ENCODE measurements around the gene SEC14L3. TPM values are rescaled to one million over a fixed set of nuclear protein-coding genes. Genes with fewer than 3 reads are reported as not detected.
"Not testable (repeated sequence)": the region's sequence is repeated elsewhere in the genome, so short reads cannot be mapped to it uniquely, and the experiment has no call there.

Gene SEC14L3
- total and polyA plus RNA-seq, 4 donors: 0.14 TPM; not detected in 3

GRCh38 chr22:30452861-30453260 is 19.0 kb downstream of the SEC14L3 start:
- DNase-seq (ENCODE audit: low read depth in 4 of 6, low spot score in 6 of 6): no peak
- H3K9me3 ChIP-seq (ENCODE audit: control insufficient read depth, insufficient read depth, low read length): no peaks in the 10 kb centered on the region
- H3K4me3 ChIP-seq (ENCODE audit: low read depth, low read length): no peak overlapping the region
- H3K27ac ChIP-seq (ENCODE audit: low read depth, low read length): no peak overlapping the region
- H3K4me1 ChIP-seq (ENCODE audit: control insufficient read depth, insufficient read depth, low read length): no peaks in the 10 kb centered on the region
- no peaks in the 10 kb centered on the region for H3K36me3 ChIP-seq (ENCODE audit: control insufficient read depth, insufficient read depth, low read length)
- WGBS (ENCODE audit: insufficient coverage): 94% methylated on average over 3 of the region's 6 CpGs
- H3K27me3 ChIP-seq (ENCODE audit: control insufficient read depth, insufficient read depth, low read length): no peaks in the 10 kb centered on the region

DNA sequence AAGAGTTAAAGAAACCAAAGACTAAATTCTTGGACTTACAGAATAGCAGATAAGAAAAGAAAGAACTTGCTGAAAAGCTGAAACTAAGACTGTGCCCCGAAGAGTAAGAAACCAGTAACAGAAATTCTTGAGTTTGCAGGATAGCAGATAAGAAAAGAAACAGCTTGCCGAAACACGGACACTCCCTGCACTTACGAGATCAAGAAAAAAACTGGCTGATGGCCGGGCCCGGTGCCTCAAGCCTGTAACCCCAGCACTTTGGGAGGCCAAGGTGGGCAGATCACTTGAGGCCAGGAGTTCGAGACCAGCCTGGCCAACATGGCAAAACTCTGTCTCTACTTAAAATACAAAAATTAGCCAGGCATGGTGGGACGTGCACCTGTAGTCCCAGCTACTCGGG is 20.3 kb downstream of the SEC14L3 start:
- 60% methylated on average over 9 of the region's 9 CpGs for WGBS (ENCODE audit: insufficient coverage)
- H3K4me3 ChIP-seq (ENCODE audit: low read depth, low read length); H3K4me1 ChIP-seq (ENCODE audit: control insufficient read depth, insufficient read depth, low read length); H3K27ac ChIP-seq (ENCODE audit: low read depth, low read length); H3K27me3 ChIP-seq (ENCODE audit: control insufficient read depth, insufficient read depth, low read length); H3K9me3 ChIP-seq (ENCODE audit: control insufficient read depth, insufficient read depth, low read length); H3K36me3 ChIP-seq (ENCODE audit: control insufficient read depth, insufficient read depth, low read length); DNase-seq (ENCODE audit: low read depth in 4 of 6, low spot score in 6 of 6): not testable (repeated sequence)

GRCh38 chr22:30447656-30448055 is 24.2 kb downstream of the SEC14L3 start:
- peaks cover 14% of the 10 kb centered on the region for H3K4me1 ChIP-seq (ENCODE audit: control insufficient read depth, insufficient read depth, low read length)
- no peaks in the 10 kb centered on the region for H3K36me3 ChIP-seq (ENCODE audit: control insufficient read depth, insufficient read depth, low read length)
- 100% methylated on average over 2 of the region's 3 CpGs for WGBS (ENCODE audit: insufficient coverage)
- H3K9me3 ChIP-seq (ENCODE audit: control insufficient read depth, insufficient read depth, low read length): no peaks in the 10 kb centered on the region
- H3K27me3 ChIP-seq (ENCODE audit: control insufficient read depth, insufficient read depth, low read length): no peaks in the 10 kb centered on the region
- H3K4me3 ChIP-seq (ENCODE audit: low read depth, low read length): no peak overlapping the region
- DNase-seq (ENCODE audit: low read depth in 4 of 6, low spot score in 6 of 6): no peak
- no peak overlapping the region for H3K27ac ChIP-seq (ENCODE audit: low read depth, low read length)

DNA sequence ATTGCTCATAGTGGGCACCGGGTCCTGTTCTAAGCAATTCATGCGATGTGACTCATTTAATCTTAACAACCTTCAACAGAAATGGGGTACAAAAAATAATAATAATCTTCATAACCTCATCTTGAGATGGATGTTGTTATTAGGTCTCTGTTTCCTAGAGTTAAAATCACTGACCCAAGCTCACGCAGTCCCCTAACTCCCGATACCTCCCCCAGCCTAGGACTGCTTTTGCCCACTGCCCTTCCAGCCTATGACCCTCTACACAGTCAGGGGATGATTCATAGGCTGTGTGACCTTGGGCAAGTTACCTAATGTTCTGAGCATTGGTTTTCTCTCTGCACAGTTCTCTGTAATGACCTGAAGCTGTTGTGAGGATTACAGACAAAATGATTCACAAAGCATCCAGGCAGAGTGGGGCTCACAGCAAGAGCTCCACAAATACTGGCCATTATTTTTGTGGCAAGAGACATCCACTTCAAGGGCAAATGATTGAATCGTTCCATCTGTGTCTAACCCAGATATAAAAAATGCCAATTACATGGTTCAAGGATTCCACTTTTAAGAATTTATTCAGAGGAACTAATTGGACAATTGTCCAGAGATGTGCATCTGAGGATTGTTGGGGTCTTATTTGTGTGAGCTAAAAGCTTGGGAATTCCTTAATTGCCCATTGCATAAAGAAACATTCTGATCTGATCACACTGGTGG is 26.2 kb downstream of the SEC14L3 start:
- no peaks in the 10 kb centered on the region for H3K36me3 ChIP-seq (ENCODE audit: control insufficient read depth, insufficient read depth, low read length)
- peak in 1 of 6 donors; percentile 56 for DNase-seq (ENCODE audit: low read depth in 4 of 6, low spot score in 6 of 6)
- H3K27ac ChIP-seq (ENCODE audit: low read depth, low read length): no peak overlapping the region
- WGBS (ENCODE audit: insufficient coverage): no CpG with 5 or more reads among the region's 5 CpGs
- no peaks in the 10 kb centered on the region for H3K9me3 ChIP-seq (ENCODE audit: control insufficient read depth, insufficient read depth, low read length)
- H3K27me3 ChIP-seq (ENCODE audit: control insufficient read depth, insufficient read depth, low read length): no peaks in the 10 kb centered on the region
- H3K4me3 ChIP-seq (ENCODE audit: low read depth, low read length): no peak overlapping the region
- peaks cover 14% of the 10 kb centered on the region for H3K4me1 ChIP-seq (ENCODE audit: control insufficient read depth, insufficient read depth, low read length)

GRCh38 chr22:30444632-30445437 is 27.0 kb downstream of the SEC14L3 start:
- H3K9me3 ChIP-seq (ENCODE audit: control insufficient read depth, insufficient read depth, low read length): no peaks in the 10 kb centered on the region
- 40% methylated on average over 2 of the region's 11 CpGs for WGBS (ENCODE audit: insufficient coverage)
- no peak overlapping the region for H3K27ac ChIP-seq (ENCODE audit: low read depth, low read length)
- H3K27me3 ChIP-seq (ENCODE audit: control insufficient read depth, insufficient read depth, low read length): no peaks in the 10 kb centered on the region
- H3K4me3 ChIP-seq (ENCODE audit: low read depth, low read length): no peak overlapping the region
- no peaks in the 10 kb centered on the region for H3K36me3 ChIP-seq (ENCODE audit: control insufficient read depth, insufficient read depth, low read length)
- H3K4me1 ChIP-seq (ENCODE audit: control insufficient read depth, insufficient read depth, low read length): peaks cover 14% of the 10 kb centered on the region
- peak in 2 of 6 donors; percentile 69 to 72 for DNase-seq (ENCODE audit: low read depth in 4 of 6, low spot score in 6 of 6)

DNA sequence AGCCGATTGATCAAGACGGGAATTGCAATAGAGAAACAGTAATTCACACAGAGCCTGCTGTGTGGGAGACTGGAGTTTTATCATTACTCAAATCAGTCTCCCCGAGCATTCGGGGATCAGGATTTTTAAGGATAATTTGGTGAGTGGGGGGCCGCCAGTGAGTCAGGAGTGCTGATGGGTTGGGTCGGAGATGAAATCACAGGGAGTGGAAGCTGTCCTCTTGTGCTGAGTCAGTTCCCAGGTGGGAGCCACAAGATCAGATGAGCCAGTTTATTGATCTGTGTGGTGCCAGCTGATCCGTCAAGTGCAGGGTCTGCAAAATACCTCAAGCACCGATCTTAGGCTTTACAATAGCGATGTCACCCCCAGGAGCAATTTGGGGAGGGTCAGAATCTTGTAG is 30.7 kb downstream of the SEC14L3 start:
- Histone ChIP-seq H3K4me1 (ENCODE audit: control insufficient read depth, insufficient read depth, low read length) (peaks cover 10% of the 10 kb centered on the region), H3K27me3 (ENCODE audit: control insufficient read depth, insufficient read depth, low read length) (no peaks in the 10 kb centered on the region), H3K4me3 (ENCODE audit: low read depth, low read length) (no peak overlapping the region), H3K9me3 (ENCODE audit: control insufficient read depth, insufficient read depth, low read length) (no peaks in the 10 kb centered on the region), H3K27ac (ENCODE audit: low read depth, low read length) (no peak overlapping the region), H3K36me3 (ENCODE audit: control insufficient read depth, insufficient read depth, low read length) (no peaks in the 10 kb centered on the region)
- WGBS (ENCODE audit: insufficient coverage): 80% methylated on average over 7 of the region's 9 CpGs
- peak in 1 of 6 donors; percentile 20 for DNase-seq (ENCODE audit: low read depth in 4 of 6, low spot score in 6 of 6)

GRCh38 chr22:30439836-30440235 is 32.0 kb downstream of the SEC14L3 start:
- Histone ChIP-seq H3K27me3 (ENCODE audit: control insufficient read depth, insufficient read depth, low read length) (no peaks in the 10 kb centered on the region), H3K4me1 (ENCODE audit: control insufficient read depth, insufficient read depth, low read length) (peaks cover 11% of the 10 kb centered on the region), H3K36me3 (ENCODE audit: control insufficient read depth, insufficient read depth, low read length) (no peaks in the 10 kb centered on the region), H3K9me3 (ENCODE audit: control insufficient read depth, insufficient read depth, low read length) (no peaks in the 10 kb centered on the region), H3K4me3 (ENCODE audit: low read depth, low read length) (no peak overlapping the region), H3K27ac (ENCODE audit: low read depth, low read length) (no peak overlapping the region)
- WGBS (ENCODE audit: insufficient coverage): 92% methylated on average over 11 of the region's 11 CpGs
- DNase-seq (ENCODE audit: low read depth in 4 of 6, low spot score in 6 of 6): no peak

GRCh38 chr22:30439226-30439625 is 32.6 kb downstream of the SEC14L3 start:
- no peaks in the 10 kb centered on the region for H3K27me3 ChIP-seq (ENCODE audit: control insufficient read depth, insufficient read depth, low read length)
- no peak for DNase-seq (ENCODE audit: low read depth in 4 of 6, low spot score in 6 of 6)
- H3K9me3 ChIP-seq (ENCODE audit: control insufficient read depth, insufficient read depth, low read length): no peaks in the 10 kb centered on the region
- H3K4me3 ChIP-seq (ENCODE audit: low read depth, low read length): no peak overlapping the region
- no peak overlapping the region for H3K27ac ChIP-seq (ENCODE audit: low read depth, low read length)
- H3K4me1 ChIP-seq (ENCODE audit: control insufficient read depth, insufficient read depth, low read length): peaks cover 8% of the 10 kb centered on the region
- WGBS (ENCODE audit: insufficient coverage): 96% methylated on average over 3 of the region's 4 CpGs
- no peaks in the 10 kb centered on the region for H3K36me3 ChIP-seq (ENCODE audit: control insufficient read depth, insufficient read depth, low read length)

DNA sequence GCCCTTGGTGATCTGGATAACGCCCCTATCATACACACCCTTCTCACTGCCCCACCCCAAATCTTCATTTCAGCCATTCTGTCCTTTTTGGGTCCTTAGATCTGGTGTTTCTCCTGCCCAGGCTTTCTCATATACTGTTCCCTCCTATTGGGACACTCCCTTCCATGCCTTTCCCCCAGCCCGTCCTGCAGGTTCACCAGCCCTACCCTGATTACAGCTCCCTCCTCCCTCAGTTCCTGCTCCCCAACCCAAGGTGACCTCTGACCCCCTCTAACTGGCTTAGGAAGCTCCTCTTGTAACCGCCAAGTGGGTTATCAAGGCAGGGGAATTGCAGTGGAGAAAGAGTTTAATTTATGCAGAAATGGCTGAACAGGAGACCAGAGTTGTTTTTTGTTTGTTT is 33.3 kb downstream of the SEC14L3 start:
- 66% methylated on average over 2 of the region's 3 CpGs for WGBS (ENCODE audit: insufficient coverage)
- no peak for DNase-seq (ENCODE audit: low read depth in 4 of 6, low spot score in 6 of 6)
- H3K27ac ChIP-seq (ENCODE audit: low read depth, low read length): no peak overlapping the region
- no peaks in the 10 kb centered on the region for H3K27me3 ChIP-seq (ENCODE audit: control insufficient read depth, insufficient read depth, low read length)
- no peak overlapping the region for H3K4me3 ChIP-seq (ENCODE audit: low read depth, low read length)
- peaks cover 8% of the 10 kb centered on the region for H3K4me1 ChIP-seq (ENCODE audit: control insufficient read depth, insufficient read depth, low read length)
- H3K9me3 ChIP-seq (ENCODE audit: control insufficient read depth, insufficient read depth, low read length): no peaks in the 10 kb centered on the region
- H3K36me3 ChIP-seq (ENCODE audit: control insufficient read depth, insufficient read depth, low read length): no peaks in the 10 kb centered on the region

DNA sequence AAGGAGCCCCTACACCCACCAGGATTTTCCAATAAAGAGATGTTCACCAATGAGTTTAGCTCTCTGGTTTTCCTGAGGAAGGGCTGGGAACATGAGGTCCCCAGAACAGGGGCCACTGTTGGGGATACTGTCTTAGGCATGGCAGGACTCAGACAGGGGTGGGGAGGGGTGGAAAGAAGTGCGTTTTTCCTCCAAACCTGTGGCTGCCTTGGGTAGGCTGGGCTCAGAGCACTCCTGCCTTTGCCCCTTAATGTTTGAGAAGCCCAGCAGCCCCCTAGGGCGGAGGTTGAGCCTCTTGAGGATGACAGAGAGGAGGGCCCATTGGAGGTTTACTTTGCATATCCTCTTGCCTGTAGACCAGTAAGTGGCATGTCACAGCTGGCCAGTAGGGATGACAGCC is 35.6 kb downstream of the SEC14L3 start:
- Histone ChIP-seq H3K27ac (ENCODE audit: low read depth, low read length) (no peak overlapping the region), H3K9me3 (ENCODE audit: control insufficient read depth, insufficient read depth, low read length) (no peaks in the 10 kb centered on the region), H3K4me1 (ENCODE audit: control insufficient read depth, insufficient read depth, low read length) (peaks cover 8% of the 10 kb centered on the region), H3K27me3 (ENCODE audit: control insufficient read depth, insufficient read depth, low read length) (no peaks in the 10 kb centered on the region), H3K36me3 (ENCODE audit: control insufficient read depth, insufficient read depth, low read length) (no peaks in the 10 kb centered on the region), H3K4me3 (ENCODE audit: low read depth, low read length) (no peak overlapping the region)
- DNase-seq (ENCODE audit: low read depth in 4 of 6, low spot score in 6 of 6): no peak
- WGBS (ENCODE audit: insufficient coverage): 91% methylated on average over 2 of the region's 2 CpGs
